SK-N-SH treated with all-trans-retinoic acid at 6 μM for 48 hours (cell line): ENCODE data around the gene PDIA5.
A peak's percentile ranks its signal among the peaks of the same experiment; 100 is the strongest.

Experiments used
- ATAC-seq: fragments of 200-7000 bp; cut with Tn5 transposase; 3 replicates; pipeline ENCODE4 v1.9.1; 2020; ENCODE audit warnings: mild to moderate bottlenecking, moderate library complexity
- ARNTL ChIP-seq: fragments of 450-650 bp; formaldehyde crosslinking; IDR thresholded peaks from 2 replicates; pipeline ENCODE4 v1.5.0; 2020; ENCODE audit warnings: low read depth, mild to moderate bottlenecking, moderate library complexity, borderline replicate concordance
- BACH2 ChIP-seq: fragments of 250-450 bp; sonication (Bioruptor Pico); IDR thresholded peaks from 2 replicates; pipeline ENCODE4 v1.9.0; 2021; ENCODE audit warnings: mild to moderate bottlenecking, borderline replicate concordance
- CREB5 ChIP-seq: fragments of 250-450 bp; sonication (Bioruptor Pico); IDR thresholded peaks from 2 replicates; pipeline ENCODE4 v1.5.1; 2020; ENCODE audit warnings: low read depth, mild to moderate bottlenecking, moderate library complexity
- CSRNP3 ChIP-seq: fragments of 250-450 bp; sonication (Bioruptor Pico); IDR thresholded peaks from 2 replicates; pipeline ENCODE4 v1.5.1; 2021; ENCODE audit warnings: mild to moderate bottlenecking, moderate library complexity
- ESRRG ChIP-seq: fragments of 250-450 bp; sonication (Bioruptor Pico); IDR thresholded peaks from 2 replicates; pipeline ENCODE4 v1.6.1; 2021; ENCODE audit warnings: mild to moderate bottlenecking
- GLIS3 ChIP-seq: fragments of 250-450 bp; sonication (Bioruptor Pico); IDR thresholded peaks from 2 replicates; pipeline ENCODE4 v1.5.0; 2020; ENCODE audit warnings: mild to moderate bottlenecking, moderate library complexity
- ISL1 ChIP-seq: fragments of 250-450 bp; sonication (Bioruptor Pico); IDR thresholded peaks from 2 replicates; pipeline ENCODE4 v2.1.2; 2022; ENCODE audit warnings: mild to moderate bottlenecking, moderate library complexity
- OSR1 ChIP-seq: fragments of 250-450 bp; sonication (Bioruptor Pico); IDR thresholded peaks from 2 replicates; pipeline ENCODE4 v1.8.0; 2022; ENCODE audit warnings: moderate library complexity, mild to moderate bottlenecking, inconsistent platforms
- PATZ1 ChIP-seq: fragments of 250-450 bp; sonication (Bioruptor Pico); IDR thresholded peaks from 2 replicates; pipeline ENCODE4 v1.8.0; 2020; ENCODE audit warnings: mild to moderate bottlenecking, moderate library complexity, borderline replicate concordance
- POU6F1 ChIP-seq: fragments of 250-450 bp; sonication (Bioruptor Pico); IDR thresholded peaks from 2 replicates; pipeline ENCODE4 v1.8.0; 2021; ENCODE audit warnings: low read depth, mild to moderate bottlenecking, moderate library complexity, borderline replicate concordance
- PPARA ChIP-seq: fragments of 250-450 bp; sonication (Bioruptor Pico); IDR thresholded peaks from 2 replicates; pipeline ENCODE4 v1.5.0; 2020; ENCODE audit warnings: mild to moderate bottlenecking, borderline replicate concordance
- RARB ChIP-seq: fragments of 250-450 bp; sonication (Bioruptor Pico); IDR thresholded peaks from 2 replicates; pipeline ENCODE4 v1.8.0; 2021; ENCODE audit warnings: mild to moderate bottlenecking, moderate library complexity
- SNAI2 ChIP-seq: fragments of 250-450 bp; sonication (Bioruptor Pico); IDR thresholded peaks from 2 replicates; pipeline ENCODE4 v1.5.0; 2020; ENCODE audit warnings: mild to moderate bottlenecking, moderate library complexity
- TOX ChIP-seq: fragments of 250-450 bp; sonication (Bioruptor Pico); IDR thresholded peaks from 2 replicates; pipeline ENCODE4 v1.8.0; 2021; ENCODE audit warnings: mild to moderate bottlenecking, moderate library complexity, borderline replicate concordance
- ZC3H10 ChIP-seq: fragments of 250-450 bp; sonication (Bioruptor Pico); IDR thresholded peaks from 2 replicates; pipeline ENCODE4 v1.5.1; 2021; ENCODE audit warnings: mild to moderate bottlenecking, moderate library complexity
- ZFP3 ChIP-seq: fragments of 250-450 bp; sonication (Bioruptor Pico); IDR thresholded peaks from 2 replicates; pipeline ENCODE4 v1.5.0; 2020; ENCODE audit warnings: mild to moderate bottlenecking, moderate library complexity
- ZFP30 ChIP-seq: fragments of 450-650 bp; formaldehyde crosslinking; IDR thresholded peaks from 2 replicates; pipeline ENCODE4 v1.5.0; 2022; ENCODE audit warnings: mild to moderate bottlenecking, moderate library complexity
- ZNF565 ChIP-seq: fragments of 450-650 bp; formaldehyde crosslinking; conservative IDR thresholded peaks from 2 replicates; pipeline ENCODE4 v1.5.0; 2020; ENCODE audit warnings: low read depth, mild to moderate bottlenecking, moderate library complexity
- ZNF70 ChIP-seq: fragments of 450-650 bp; formaldehyde crosslinking; IDR thresholded peaks from 2 replicates; pipeline ENCODE4 v1.5.0; 2020; ENCODE audit warnings: mild to moderate bottlenecking, moderate library complexity
- ZNF8 ChIP-seq: fragments of 450-650 bp; formaldehyde crosslinking; IDR thresholded peaks from 2 replicates; pipeline ENCODE4 v1.5.0; 2020; ENCODE audit warnings: mild to moderate bottlenecking, moderate library complexity

PDIA5 gene

GRCh38 chr3:123063034-123063433, 3.8 kb upstream of the PDIA5 start:
- no peak for ATAC-seq
- TF ChIP-seq ARNTL (CRISPR knock-in tag), result no peak
- TF ChIP-seq ZNF8 (CRISPR knock-in tag), result no peak
- TF ChIP-seq RARB (CRISPR knock-in tag), result no peak
- TF ChIP-seq ZNF70 (CRISPR knock-in tag), result no peak
- TF ChIP-seq ZFP3, result no peak
- TF ChIP-seq ZC3H10 (CRISPR knock-in tag), result no peak
- TF ChIP-seq TOX (CRISPR knock-in tag), result no peak

- no peak for ATAC-seq
- TF ChIP-seq OSR1 (CRISPR knock-in tag), result no peak
- no peak for TF ChIP-seq CREB5 (CRISPR knock-in tag)
- no peak for TF ChIP-seq ZFP3
- TF ChIP-seq SNAI2 (CRISPR knock-in tag), result no peak
- TF ChIP-seq GLIS3 (CRISPR knock-in tag), result no peak
- TF ChIP-seq PPARA (CRISPR knock-in tag), result no peak
- no peak for TF ChIP-seq ZNF565
- TF ChIP-seq ESRRG (CRISPR knock-in tag), result no peak
- TF ChIP-seq ZFP30, result no peak
- no peak for TF ChIP-seq ZC3H10 (CRISPR knock-in tag)
- TF ChIP-seq BACH2 (CRISPR knock-in tag), result no peak
- TF ChIP-seq ZNF8 (CRISPR knock-in tag), result no peak
- TF ChIP-seq PATZ1, result no peak
Measured at GRCh38 chr3:123064506-123064905, 2.3 kb upstream of the PDIA5 start.

- TF ChIP-seq TOX (CRISPR knock-in tag) (no peak), CSRNP3 (CRISPR knock-in tag) (no peak), ZFP3 (no peak)
- no peak for ATAC-seq
Measured at GRCh38 chr3:123064914-123065313, 1.9 kb upstream of the PDIA5 start.

GRCh38 chr3:123066599-123066895, 278 bp upstream of the PDIA5 start:
- peak; percentile 10; the same call in 1 of the 3 replicates for ATAC-seq
- TF ChIP-seq ISL1 (CRISPR knock-in tag) (no peak), ZC3H10 (CRISPR knock-in tag) (no peak), POU6F1 (CRISPR knock-in tag) (no peak), PATZ1 (no peak), GLIS3 (CRISPR knock-in tag) (no peak), ZNF565 (no peak), PPARA (CRISPR knock-in tag) (no peak), ZFP3 (no peak), CSRNP3 (CRISPR knock-in tag) (no peak), RARB (CRISPR knock-in tag) (no peak), ESRRG (CRISPR knock-in tag) (no peak)
- TF ChIP-seq, all 23 proteins: peak for 0
